Skin of body (tissue), 2 donors: ENCODE data around the gene CFB. TPM values are rescaled to one million over a fixed set of nuclear protein-coding genes. Genes with fewer than 3 reads are reported as not detected.

Experiments
- DNase-seq: peaks from one replicate; lab custom pipeline; 2025; lab: John Stamatoyannopoulos, UW
- total RNA-seq: library from RNA; depleted of rRNA; stranded (reverse); fragments of >200 nt; gene quantifications from one replicate; pipeline ENCODE4 v1.2.3, GENCODE V29; 2014

CFB gene
- total RNA-seq, 1 donor from 2014 or later, result 2.2 TPM

DNA sequence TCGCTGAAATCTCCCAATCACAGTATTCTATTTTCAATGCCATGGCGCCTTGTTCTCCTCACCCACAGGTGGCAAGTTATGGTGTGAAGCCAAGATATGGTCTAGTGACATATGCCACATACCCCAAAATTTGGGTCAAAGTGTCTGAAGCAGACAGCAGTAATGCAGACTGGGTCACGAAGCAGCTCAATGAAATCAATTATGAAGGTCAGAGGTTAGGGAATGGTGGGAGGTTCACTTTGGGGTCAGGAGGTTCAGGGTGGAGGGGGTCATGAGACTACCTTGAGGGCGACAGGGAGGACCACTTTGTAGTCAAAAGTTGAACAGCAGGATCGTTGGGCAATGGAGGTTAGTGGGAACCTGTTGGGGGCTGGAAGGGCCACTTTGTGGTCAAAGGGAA lies 2.4 kb downstream of the CFB start:
- DNase-seq, result no peak

GRCh38 chr6:31948753-31949413 lies 3.0 kb downstream of the CFB start:
- no peak for DNase-seq

DNA sequence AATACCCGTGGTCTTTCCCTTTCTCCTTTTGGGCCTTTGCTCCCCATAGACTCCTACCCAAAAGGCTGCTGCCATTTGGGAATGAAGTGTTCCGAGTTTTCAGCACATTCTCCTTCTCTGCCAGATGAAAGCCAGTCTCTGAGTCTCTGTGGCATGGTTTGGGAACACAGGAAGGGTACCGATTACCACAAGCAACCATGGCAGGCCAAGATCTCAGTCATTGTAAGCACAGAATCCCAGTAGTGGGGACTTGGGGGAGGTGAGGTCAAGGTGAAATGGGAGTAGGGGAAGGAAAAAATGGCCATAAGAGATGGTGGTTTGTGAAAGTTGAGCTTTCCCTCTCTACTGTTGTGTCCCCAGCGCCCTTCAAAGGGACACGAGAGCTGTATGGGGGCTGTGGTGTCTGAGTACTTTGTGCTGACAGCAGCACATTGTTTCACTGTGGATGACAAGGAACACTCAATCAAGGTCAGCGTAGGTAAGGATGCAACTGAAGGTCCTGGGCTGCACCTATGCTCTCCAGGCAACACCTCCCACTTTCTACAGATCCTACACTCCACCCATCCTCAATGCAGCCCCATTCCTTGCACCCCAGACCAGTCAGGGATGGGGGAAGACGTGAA lies 4.1 kb downstream of the CFB start:
- no peak for DNase-seq

DNA sequence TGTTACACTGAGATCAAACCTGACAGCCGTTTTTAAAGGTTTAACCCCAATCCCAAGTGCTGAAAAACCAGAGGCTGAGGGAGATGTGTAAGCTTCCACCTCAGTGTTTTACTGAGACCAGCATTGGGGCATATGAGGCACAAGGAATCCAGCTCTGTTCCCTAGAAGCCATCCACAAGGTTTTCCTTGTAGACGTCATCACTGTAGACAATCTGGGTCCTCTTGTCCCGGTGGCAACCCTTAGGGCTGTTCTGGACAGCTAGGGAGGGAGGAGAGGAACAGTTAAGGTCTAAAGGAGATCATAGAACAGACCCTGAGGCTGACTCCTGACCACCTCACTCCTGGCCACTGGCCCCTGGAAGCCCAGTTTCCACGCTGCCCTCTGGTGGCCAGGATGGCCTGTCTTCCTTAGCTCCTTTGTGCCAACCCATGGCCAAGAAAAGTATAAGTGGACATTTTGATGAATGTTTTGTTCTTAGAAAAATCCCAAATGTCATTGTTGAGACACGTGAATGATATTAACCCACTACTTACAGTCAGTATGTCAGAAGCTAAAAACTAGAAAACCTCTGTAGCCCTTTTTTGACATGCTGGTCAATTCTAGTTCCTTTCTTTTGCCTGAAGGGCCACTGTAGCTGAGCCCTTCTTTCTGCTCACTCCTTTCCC lies 6.4 kb downstream of the CFB start:
- DNase-seq, result no peak

DNA sequence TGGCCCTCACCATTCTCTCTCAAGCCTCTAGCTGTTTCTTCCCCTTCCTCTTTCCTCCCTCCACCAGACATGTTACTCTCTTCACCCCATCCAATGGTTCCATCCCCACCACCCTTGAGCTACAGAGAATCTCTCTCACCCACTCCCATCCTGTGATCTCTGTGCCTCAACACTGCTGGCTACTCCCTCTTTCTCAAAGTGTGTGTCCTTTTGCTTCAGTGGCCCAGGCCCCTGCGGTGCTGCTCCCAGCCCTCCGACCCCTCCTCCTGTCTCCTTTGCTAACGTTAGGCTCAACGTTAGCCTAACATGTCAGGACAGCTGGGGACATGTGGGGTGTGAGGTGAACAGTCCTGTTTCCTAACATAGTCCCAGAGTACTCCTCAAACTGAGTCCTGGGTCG lies 7.0 kb downstream of the CFB start:
- DNase-seq, result no peak

DNA sequence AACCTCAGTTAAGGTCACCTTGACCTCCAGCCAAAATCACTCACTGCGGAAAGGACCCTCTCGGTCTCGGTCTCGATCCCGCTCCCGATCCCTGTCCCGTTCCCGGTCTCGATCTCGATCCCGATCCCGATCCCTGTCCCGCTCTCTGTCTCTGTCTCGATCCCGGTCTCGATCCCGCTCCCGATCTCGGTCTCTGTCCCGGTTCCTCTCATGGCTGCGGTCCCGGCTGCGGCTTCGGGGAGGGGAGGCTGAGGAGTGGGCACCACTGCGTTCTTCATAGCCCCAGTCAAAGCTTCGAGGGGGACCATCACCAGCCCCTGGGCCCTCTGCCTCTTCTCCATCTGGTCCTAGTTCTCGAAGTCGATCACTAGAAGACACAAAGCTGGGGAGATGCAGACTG lies 8.6 kb downstream of the CFB start:
- DNase-seq, result no peak

- DNase-seq, result no peak
Observed at GRCh38 chr6:31956796-31957195, 10.9 kb downstream of the CFB start.

- DNase-seq, result no peak
Observed at GRCh38 chr6:31958412-31958740, 12.5 kb downstream of the CFB start.

- peak; percentile 98 for DNase-seq
Observed at GRCh38 chr6:31958741-31959739, 13.1 kb downstream of the CFB start, which contains the start of the genes NELFE and SKIC2. Gene NELFE, minus strand, starts transcription at chr6:31958971. Its CDS starts 525 bp downstream, at chr6:31958446. Gene SKIC2, plus strand, starts transcription at chr6:31959175. Its CDS starts 18 bp downstream, at chr6:31959193.

GRCh38 chr6:31961616-31962015 lies 15.7 kb downstream of the CFB start:
- no peak for DNase-seq

GRCh38 chr6:31963921-31964320 lies 18.0 kb downstream of the CFB start:
- no peak for DNase-seq

- no peak for DNase-seq
Observed at GRCh38 chr6:31965700-31966099, 19.8 kb downstream of the CFB start.

DNA sequence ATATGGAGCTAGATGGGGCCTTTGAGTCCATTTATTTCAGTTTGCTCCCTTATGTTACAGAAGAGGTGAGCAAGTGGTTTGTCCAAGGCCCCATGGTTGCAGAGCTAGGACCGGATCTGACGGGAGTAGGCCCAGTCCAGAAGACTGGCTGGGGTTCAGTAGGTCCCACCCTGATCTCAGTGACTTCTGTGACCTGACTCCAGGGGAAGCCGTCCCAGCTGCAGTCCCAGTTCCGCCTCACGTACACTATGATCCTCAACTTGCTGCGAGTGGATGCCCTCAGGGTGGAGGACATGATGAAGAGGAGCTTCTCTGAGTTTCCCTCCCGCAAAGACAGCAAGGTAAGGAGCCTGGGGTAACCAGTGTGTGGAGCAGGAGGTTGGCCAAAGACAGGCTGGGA lies 20.6 kb downstream of the CFB start:
- no peak for DNase-seq

GRCh38 chr6:31966997-31967925 lies 21.4 kb downstream of the CFB start:
- no peak for DNase-seq

GRCh38 chr6:31967926-31968320 lies 22.0 kb downstream of the CFB start:
- DNase-seq, result no peak

- DNase-seq, result no peak
Observed at GRCh38 chr6:31968326-31968725, 22.4 kb downstream of the CFB start.

- DNase-seq, result no peak
Observed at GRCh38 chr6:31968791-31969711, 23.2 kb downstream of the CFB start.

DNA sequence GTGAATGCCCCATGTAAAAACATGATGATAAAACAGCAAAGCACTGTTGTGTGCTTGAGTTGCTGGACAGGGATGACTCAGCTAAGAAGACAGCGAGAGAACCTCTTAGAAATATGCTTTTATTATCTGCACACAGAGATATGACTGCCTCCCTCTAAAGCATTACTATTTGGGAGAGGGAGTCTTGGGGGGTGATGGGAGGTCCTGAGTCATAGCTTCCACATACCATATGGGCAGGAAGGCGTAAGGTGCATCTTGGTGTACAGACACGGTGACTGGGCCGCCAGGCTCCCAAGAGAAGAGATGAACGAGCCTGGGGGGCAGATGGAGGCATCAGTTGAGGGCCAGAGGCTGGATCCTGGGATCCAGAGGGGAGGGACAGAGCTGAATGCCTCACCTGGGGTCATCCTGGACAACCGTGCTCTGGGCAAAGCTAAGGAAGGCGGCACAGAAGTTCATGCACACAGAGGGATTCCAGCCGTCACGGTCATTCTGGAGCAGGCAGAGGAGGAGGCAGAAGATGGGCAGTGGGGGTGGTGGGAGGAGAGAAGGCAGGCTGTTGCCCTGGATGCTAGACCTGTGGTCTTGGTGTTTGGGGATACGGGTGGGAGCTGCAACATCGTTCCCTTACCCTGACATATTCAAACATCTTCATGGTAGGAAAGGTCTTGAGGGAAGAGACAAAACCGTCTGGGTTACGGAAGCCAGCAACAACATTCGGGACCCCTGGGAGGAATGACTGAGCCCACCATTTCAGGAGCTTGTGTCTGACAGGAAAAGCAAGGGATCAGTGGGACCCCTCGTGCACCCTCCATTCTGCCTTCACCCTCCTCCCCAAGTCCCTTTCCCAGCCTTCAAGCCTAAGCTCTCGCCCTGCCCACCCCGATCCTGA lies 24.1 kb downstream of the CFB start:
- no peak for DNase-seq
